KBM-7 (cell line): ENCODE data around the gene DPP8.
"Not testable (repeated sequence)": the region's sequence is repeated elsewhere in the genome, so short reads cannot be mapped to it uniquely, and the experiment has no call there.

Source experiments
- DNase-seq: peaks from one replicate; pipeline ENCODE4 v3.0.0-alpha.2; 2015
- in situ Hi-C: fragments of 300-500 bp; cut with MboI; formaldehyde crosslinking; loops from 2 replicates; pipeline ENCODE4 v1.14.3; 2020; ENCODE audit warnings: low sequenced_read_pairs, low pct_unique_long_range_greater_than_20kb, mixed read lengths

Gene DPP8

DNA sequence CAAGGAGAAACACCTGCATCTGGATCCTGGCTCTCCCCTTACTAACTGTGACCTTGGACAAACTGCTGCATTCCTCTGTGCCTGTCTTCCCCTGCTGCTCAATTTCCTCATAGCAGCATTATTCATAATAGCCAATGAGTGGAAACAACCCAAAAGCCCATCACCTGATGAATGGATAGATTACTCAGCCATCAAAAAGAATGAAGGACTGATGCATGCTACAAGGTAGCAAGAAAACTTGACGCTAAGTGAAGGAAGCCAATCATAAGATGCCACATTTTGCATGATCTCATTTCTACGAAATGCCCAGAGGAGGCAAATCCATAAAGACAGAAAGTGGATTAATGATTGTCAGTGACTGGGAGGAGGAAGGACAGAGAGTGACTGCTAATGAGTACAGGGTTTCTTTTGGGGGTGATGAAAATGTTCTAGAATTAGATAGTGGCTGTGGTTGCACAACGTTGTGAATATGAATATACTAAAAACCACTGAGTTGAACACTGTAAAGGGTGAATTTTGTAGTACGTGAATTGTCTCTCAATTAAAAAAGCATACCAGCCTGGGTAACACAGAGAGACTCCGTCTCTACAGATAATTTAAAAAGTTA, 105.9 kb downstream of the DPP8 start:
- in situ Hi-C loops: no loop called here
- DNase-seq: no peak

- DNase-seq: no peak
- in situ Hi-C loops: no loop called here
Observed at GRCh38 chr15:65410972-65411371, 106.5 kb downstream of the DPP8 start.

- in situ Hi-C loops: no loop called here
- DNase-seq: no peak
Observed at GRCh38 chr15:65410036-65410435, 107.5 kb downstream of the DPP8 start.

DNA sequence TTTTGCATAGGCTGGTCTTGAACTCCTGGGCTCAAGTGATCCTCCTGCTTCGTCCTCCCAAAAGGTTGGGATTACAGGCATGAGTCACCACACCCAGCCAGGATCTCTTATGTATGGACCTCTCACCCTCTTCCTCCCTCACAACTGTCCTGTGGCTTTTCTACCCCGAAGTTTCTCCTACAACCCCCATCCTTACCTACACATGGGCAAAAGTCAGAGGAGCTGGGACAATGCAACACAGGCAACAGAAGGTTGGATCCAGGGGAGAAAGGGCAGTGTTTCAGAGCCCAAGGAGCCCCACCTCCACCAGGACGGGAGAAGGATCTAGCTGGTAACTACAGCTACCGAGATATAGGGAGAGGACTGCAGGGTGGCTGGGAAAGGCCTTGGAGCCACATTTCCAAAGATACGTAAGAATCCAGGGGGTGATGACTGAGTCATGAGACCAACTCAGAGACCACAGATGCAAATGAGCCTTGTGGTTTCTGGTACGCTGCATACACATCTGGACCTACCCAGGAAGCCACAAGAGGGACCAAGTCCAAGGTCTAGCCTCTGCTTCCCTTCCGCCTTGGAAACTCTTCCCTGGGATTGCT, 108.4 kb downstream of the DPP8 start:
- in situ Hi-C loops: no loop called here
- peak; percentile 83 for DNase-seq

- in situ Hi-C loops: no loop called here
- DNase-seq: no peak
Observed at GRCh38 chr15:65408324-65409035, 109.0 kb downstream of the DPP8 start.

- DNase-seq: peak; percentile 64
- in situ Hi-C loops: no loop called here
Observed at GRCh38 chr15:65406424-65407000, 111.0 kb downstream of the DPP8 start.

- in situ Hi-C loops: no loop called here
- DNase-seq: no peak
Observed at GRCh38 chr15:65405791-65406423, 111.6 kb downstream of the DPP8 start.

DNA sequence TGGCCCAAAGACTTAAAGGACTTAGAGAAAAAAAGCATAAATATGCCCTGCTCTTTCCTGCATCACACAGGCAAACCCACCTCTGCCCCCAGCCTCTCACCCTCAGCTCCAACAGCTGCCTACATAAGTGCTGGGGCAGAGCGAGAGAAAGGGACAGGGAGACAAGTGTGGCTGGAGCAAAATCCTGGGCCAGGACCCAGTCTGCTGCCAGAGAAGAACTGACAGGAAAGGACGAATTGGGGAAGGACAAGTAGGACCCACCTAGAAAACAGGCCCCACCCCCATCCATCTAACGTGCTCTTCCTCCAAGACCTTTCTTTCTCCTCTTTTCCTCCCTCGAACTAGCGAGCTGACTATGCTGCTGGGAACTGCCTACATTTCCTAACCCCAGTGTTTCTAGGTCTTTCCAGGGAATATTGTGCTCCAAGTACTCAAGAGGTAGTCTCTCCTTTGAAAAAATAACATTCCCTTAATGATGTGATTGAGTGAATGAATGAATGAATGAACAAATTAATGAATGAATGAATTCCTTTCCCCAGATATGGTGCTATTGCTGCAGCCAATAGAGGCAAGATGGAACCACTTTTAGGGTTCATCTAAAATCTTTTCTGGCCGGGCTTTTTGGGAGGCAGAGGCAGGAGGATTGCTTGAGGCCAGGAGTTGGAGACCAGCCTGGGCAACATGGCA, 113.2 kb downstream of the DPP8 start:
- in situ Hi-C loops: no loop called here
- DNase-seq: no peak

DNA sequence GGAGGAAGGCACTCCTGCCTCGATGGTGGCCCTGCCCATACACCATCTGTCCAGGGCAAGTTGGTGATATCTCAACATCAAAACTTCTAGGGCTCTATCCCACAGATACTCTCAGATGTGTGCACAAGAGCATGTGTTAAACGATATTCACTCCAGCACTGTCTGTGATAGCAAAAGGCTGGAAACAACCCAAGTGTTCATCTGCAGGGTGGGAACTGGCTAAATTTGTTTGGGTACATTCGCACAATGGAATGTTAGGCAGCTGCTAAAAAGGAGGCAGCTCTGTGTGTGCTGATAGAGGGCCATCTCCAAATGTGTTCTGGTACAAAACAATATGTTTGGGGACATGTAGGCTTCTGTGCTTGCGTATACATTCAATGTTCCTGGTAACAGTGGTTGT, 114.5 kb downstream of the DPP8 start:
- in situ Hi-C loops: no loop called here
- DNase-seq: no peak

- DNase-seq: no peak
- in situ Hi-C loops: no loop called here
Observed at GRCh38 chr15:65401611-65402240, 115.8 kb downstream of the DPP8 start.

DNA sequence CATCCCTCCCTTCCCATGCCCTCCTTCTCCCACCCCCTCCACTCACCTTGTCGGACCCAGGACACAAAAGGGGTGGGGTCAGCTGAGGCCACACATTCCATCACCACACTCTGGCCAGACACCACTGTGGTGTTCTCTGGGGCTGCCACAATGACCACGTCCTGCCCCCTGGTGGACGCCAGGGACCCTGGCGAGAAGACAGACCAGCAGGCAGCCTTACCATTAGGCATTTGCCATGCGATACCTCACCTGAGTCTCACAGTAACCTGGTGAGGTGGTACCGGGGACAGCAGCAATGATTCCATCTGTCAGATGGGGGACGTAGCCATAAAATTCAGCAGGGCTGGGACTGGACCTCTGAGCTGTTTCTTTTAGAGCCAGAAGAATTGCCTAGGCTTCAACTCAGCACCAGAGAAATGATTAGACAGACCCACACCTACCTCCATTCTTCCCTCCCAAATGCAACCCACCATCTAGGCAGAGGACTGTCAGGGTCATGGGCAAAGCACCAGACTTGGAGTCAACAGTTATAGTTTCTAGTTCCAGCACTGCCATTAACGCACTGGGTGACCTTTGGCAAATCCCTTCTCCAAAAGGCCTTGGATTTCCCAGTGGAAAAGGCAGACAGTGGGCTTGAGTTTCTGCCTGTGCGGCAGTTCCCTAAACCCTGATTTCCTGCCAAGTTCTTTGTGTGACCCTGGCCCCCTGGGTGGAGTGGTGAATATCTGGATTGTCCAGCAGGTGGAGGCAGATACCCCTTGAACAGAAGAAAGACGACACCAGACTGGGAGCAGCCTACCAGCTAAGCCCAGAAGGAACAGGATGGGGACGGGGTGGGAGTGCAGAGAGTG, 116.5 kb downstream of the DPP8 start:
- DNase-seq: peak; percentile 98
- in situ Hi-C loops: no loop called here

DNA sequence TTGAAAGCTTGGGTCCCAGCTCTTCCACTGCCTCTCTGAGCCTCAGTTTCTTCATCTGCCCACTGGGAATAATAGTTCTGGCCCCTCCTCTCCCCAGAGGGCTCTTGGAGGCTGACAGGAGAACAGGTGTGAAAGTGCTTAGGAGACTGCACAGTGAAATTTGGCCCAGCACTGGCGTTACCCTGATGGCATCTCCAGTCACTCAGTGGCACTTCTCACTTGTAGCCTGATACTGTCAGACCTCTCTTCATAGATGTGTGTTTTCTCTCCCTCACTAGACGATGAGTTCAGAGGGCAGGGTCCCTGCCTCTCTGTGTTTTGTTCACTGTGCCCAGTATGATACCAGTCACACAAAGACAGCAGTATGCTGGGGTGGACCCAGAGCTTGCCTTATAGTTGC, 117.5 kb downstream of the DPP8 start:
- no peak for DNase-seq
- in situ Hi-C loops: no loop called here

- in situ Hi-C loops: no loop called here
- no peak for DNase-seq
Observed at GRCh38 chr15:65399001-65399706, 118.3 kb downstream of the DPP8 start.

GRCh38 chr15:65398486-65398885, 119.0 kb downstream of the DPP8 start:
- DNase-seq, in situ Hi-C loops: not testable (repeated sequence)

DNA sequence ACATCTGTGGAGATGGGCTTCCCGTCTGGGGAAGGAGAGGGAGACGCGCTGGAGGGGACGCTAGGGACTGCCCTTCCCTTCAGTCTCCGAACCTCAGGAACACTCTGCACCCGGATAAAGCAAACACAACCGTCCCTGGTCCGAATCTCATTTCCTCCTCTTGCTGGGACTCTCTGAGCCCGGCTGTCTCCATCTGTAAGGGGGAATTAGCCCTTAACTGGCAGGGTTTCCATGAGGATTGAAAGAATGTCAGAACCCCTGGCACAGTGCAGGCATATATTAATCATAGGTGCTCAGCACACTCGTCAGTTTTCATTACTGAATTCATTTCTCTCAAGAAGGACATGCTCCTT, 120.5 kb downstream of the DPP8 start:
- DNase-seq: no peak
- in situ Hi-C loops: no loop called here

GRCh38 chr15:65396283-65396964, 121.1 kb downstream of the DPP8 start:
- in situ Hi-C loops: no loop called here
- DNase-seq: no peak

GRCh38 chr15:65395567-65396202, 121.8 kb downstream of the DPP8 start:
- DNase-seq: no peak
- in situ Hi-C loops: no loop called here
